Measurements from ENCODE around the gene UTS2B.
A peak's percentile ranks its signal among the peaks of the same experiment; 100 is the strongest.

The UTS2B gene

GRCh38 chr3:191329654-191330529 is at the start of gene UTS2B:
Gene UTS2B (minus strand): TSS chr3:191330526. CDS start chr3:191282189, 48,337 bp downstream.
- H3K27ac ChIP-seq, result peak within 1 kb of the TSS; percentile 94
- TF ChIP-seq CTCF (conservative IDR thresholded peaks at IDR 0.05), result no peak

- no peak overlapping the region for H3K27ac ChIP-seq
- no peak for TF ChIP-seq CTCF (conservative IDR thresholded peaks at IDR 0.05)
Measured at GRCh38 chr3:191380001-191380400, 49.7 kb upstream of the UTS2B start.

- no peak for TF ChIP-seq CTCF (conservative IDR thresholded peaks at IDR 0.05)
- no peak overlapping the region for H3K27ac ChIP-seq
Measured at GRCh38 chr3:191379446-191379845, 49.1 kb upstream of the UTS2B start.

- H3K27ac ChIP-seq, result no peak overlapping the region
Measured at GRCh38 chr3:191378142-191378812, 48.0 kb upstream of the UTS2B start.

GRCh38 chr3:191376516-191377141 is 46.3 kb upstream of the UTS2B start:
- H3K27ac ChIP-seq, result peak overlapping the region; percentile 38
- no peak for TF ChIP-seq CTCF (conservative IDR thresholded peaks at IDR 0.05)

More at GRCh38 chr3:191378142-191378812, 48.0 kb upstream of the UTS2B start:
- TF ChIP-seq CTCF (conservative IDR thresholded peaks at IDR 0.05), result no peak

- no peak for TF ChIP-seq CTCF (conservative IDR thresholded peaks at IDR 0.05)
- H3K27ac ChIP-seq, result no peak overlapping the region
Measured at GRCh38 chr3:191373327-191373726, 43.0 kb upstream of the UTS2B start.

- no peak for TF ChIP-seq CTCF (conservative IDR thresholded peaks at IDR 0.05)
- no peak overlapping the region for H3K27ac ChIP-seq
Measured at GRCh38 chr3:191372122-191372521, 41.8 kb upstream of the UTS2B start.

Measured in VCaP (cell line).